ENCODE data around the gene ADGRD1. TPM values are rescaled to one million over a fixed set of nuclear protein-coding genes. Genes with fewer than 3 reads are reported as not detected.

The ADGRD1 gene
- total RNA-seq, 1 donor from 2014 or later, result 0.47 TPM

GRCh38 chr12:131139363-131140068, 185.8 kb downstream of the ADGRD1 start:
- H3K27ac Mint-ChIP-seq, result no peak overlapping the region
- no peaks in the 10 kb centered on the region for H3K9me3 Mint-ChIP-seq
- H3K4me3 Mint-ChIP-seq, result no peak overlapping the region
- intact Hi-C loops (cut with micrococcal nuclease), result loop anchor here (10.0 kb wide), 1 partner anchor 685 kb away; the partner anchor contains the start of gene MMP17
- TF ChIP-seq, protein P1, sequence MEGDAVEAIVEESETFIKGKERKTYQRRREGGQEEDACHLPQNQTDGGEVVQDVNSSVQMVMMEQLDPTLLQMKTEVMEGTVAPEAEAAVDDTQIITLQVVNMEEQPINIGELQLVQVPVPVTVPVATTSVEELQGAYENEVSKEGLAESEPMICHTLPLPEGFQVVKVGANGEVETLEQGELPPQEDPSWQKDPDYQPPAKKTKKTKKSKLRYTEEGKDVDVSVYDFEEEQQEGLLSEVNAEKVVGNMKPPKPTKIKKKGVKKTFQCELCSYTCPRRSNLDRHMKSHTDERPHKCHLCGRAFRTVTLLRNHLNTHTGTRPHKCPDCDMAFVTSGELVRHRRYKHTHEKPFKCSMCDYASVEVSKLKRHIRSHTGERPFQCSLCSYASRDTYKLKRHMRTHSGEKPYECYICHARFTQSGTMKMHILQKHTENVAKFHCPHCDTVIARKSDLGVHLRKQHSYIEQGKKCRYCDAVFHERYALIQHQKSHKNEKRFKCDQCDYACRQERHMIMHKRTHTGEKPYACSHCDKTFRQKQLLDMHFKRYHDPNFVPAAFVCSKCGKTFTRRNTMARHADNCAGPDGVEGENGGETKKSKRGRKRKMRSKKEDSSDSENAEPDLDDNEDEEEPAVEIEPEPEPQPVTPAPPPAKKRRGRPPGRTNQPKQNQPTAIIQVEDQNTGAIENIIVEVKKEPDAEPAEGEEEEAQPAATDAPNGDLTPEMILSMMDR (IDR thresholded peaks at IDR 0.05), result no peak
- no peaks in the 10 kb centered on the region for H3K4me1 Mint-ChIP-seq
- no peaks in the 10 kb centered on the region for H3K36me3 Mint-ChIP-seq (ENCODE audit: low read depth)
- DNase-seq, result no peak
- ATAC-seq (ENCODE audit: low read depth), result no peak
- POLR2A ChIA-PET, result no interaction called here
- CTCF ChIA-PET, result no interaction called here
- H3K27me3 Mint-ChIP-seq, result peaks cover 1% of the 10 kb centered on the region

DNA sequence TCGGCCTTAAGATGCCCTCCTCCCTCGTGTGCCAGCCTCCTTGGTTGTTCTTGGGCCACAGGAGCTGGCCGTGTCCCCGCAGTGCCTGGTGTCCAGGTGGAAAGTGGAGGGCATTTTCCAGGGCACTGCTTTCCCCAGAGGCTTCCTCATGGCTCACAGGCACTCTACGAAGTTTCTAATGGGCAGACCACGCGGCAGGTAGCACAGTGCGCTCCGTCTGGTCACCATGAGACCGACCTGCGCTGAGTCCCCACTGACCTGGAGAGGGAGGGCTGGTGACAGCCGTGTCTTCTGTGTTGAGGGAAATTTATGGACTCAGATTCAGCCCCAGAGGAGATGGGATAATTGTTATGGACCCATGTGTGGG, 186.3 kb downstream of the ADGRD1 start:
- H3K36me3 Mint-ChIP-seq (ENCODE audit: low read depth), result no peaks in the 10 kb centered on the region
- no peaks in the 10 kb centered on the region for H3K9me3 Mint-ChIP-seq
- H3K4me3 Mint-ChIP-seq, result no peak overlapping the region
- TF ChIP-seq, protein P1 (IDR thresholded peaks at IDR 0.05), result no peak
- H3K27me3 Mint-ChIP-seq, result peaks cover 1% of the 10 kb centered on the region
- no peak for ATAC-seq (ENCODE audit: low read depth)
- no peak overlapping the region for H3K27ac Mint-ChIP-seq
- ChIA-PET POLR2A (no interaction called here), CTCF (no interaction called here)
- H3K4me1 Mint-ChIP-seq, result no peaks in the 10 kb centered on the region
- DNase-seq, result no peak
- intact Hi-C loops (cut with micrococcal nuclease), result no loop called here

GRCh38 chr12:131140697-131141096, 187.0 kb downstream of the ADGRD1 start:
- POLR2A ChIA-PET, result no interaction called here

DNA sequence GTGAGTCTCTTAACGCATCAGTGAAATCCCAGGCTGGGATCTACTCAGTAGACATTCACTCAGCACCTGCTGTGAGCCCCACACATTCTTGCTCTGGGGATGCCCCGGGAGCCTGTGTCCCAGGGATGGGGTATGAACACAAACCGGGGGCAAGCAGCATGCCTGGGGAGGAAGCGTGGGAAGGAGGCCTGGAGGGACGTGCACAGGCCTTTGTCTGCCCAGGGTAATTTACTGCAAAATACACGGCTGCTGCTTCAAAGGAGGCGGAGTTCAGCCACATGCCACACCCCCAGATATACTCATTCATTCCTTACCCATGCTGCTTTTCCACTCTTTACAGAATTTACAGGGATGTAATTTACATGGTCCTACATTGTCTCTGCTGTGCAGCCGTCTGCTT, 187.8 kb downstream of the ADGRD1 start:
- TF ChIP-seq, protein P1 (IDR thresholded peaks at IDR 0.05), result no peak
- no peaks in the 10 kb centered on the region for H3K4me1 Mint-ChIP-seq
- no peaks in the 10 kb centered on the region for H3K9me3 Mint-ChIP-seq
- no peak for DNase-seq
- ChIA-PET POLR2A (no interaction called here), CTCF (no interaction called here)
- ATAC-seq (ENCODE audit: low read depth), result no peak
- H3K4me3 Mint-ChIP-seq, result no peak overlapping the region
- H3K27ac Mint-ChIP-seq, result no peak overlapping the region
- peaks cover 3% of the 10 kb centered on the region for H3K27me3 Mint-ChIP-seq
- H3K36me3 Mint-ChIP-seq (ENCODE audit: low read depth), result no peaks in the 10 kb centered on the region
- intact Hi-C loops (cut with micrococcal nuclease), result no loop called here

More at GRCh38 chr12:131140697-131141096, 187.0 kb downstream of the ADGRD1 start:
- no peaks in the 10 kb centered on the region for H3K36me3 Mint-ChIP-seq (ENCODE audit: low read depth)
- H3K27me3 Mint-ChIP-seq, result peaks cover 3% of the 10 kb centered on the region
- intact Hi-C loops (cut with micrococcal nuclease), result no loop called here
- no peaks in the 10 kb centered on the region for H3K9me3 Mint-ChIP-seq
- no peaks in the 10 kb centered on the region for H3K4me1 Mint-ChIP-seq
- no peak overlapping the region for H3K4me3 Mint-ChIP-seq
- CTCF ChIA-PET, result no interaction called here
- DNase-seq (no peak), ATAC-seq (ENCODE audit: low read depth) (no peak)
- TF ChIP-seq, protein P1 (IDR thresholded peaks at IDR 0.05), result no peak
- H3K27ac Mint-ChIP-seq, result no peak overlapping the region

GRCh38 chr12:131142891-131143657, 189.4 kb downstream of the ADGRD1 start:
- Mint-ChIP-seq H3K4me3 (no peak overlapping the region), H3K9me3 (no peaks in the 10 kb centered on the region), H3K36me3 (ENCODE audit: low read depth) (no peaks in the 10 kb centered on the region), H3K4me1 (no peaks in the 10 kb centered on the region), H3K27me3 (peaks cover 3% of the 10 kb centered on the region), H3K27ac (no peak overlapping the region)
- TF ChIP-seq, protein P1 (IDR thresholded peaks at IDR 0.05), result no peak
- ATAC-seq (ENCODE audit: low read depth) (no peak), DNase-seq (no peak)
- POLR2A ChIA-PET, result no interaction called here
- intact Hi-C loops (cut with micrococcal nuclease), result no loop called here
- CTCF ChIA-PET, result no interaction called here

Measured in activated B cell treated with CpG ODN at 0.5 μM for 24 hours (primary cell).